RWPE1 (cell line): ENCODE data around the gene MYO10.

Experiments used
- CTCF ChIA-PET: fragments of 350-600 bp; sonication (Branson Sonifier 250); formaldehyde crosslinking; extraction: SDS; loops from one replicate; lab custom pipeline; 2021; lab: Yijun Ruan, JAX
- POLR2A ChIA-PET: fragments of 400-600 bp; formaldehyde crosslinking; extraction: SDS; loops from one replicate; lab custom pipeline; 2020; ENCODE audit warnings: antibody characterized with exemption; ENCODE audit not compliant: low non-redundant PET; lab: Yijun Ruan, JAX
- DNase-seq: peaks from one replicate; pipeline ENCODE4 v3.0.0; 2012; ENCODE audit warnings: low spot score
- H3K27ac ChIP-seq: fragments of 450-650 bp; 2 replicates; pipeline ENCODE4 v1.5.1; 2017
- CTCF ChIP-seq: fragments of 450-650 bp; conservative IDR thresholded peaks from 2 replicates; pipeline ENCODE4 v1.5.1; 2017; ENCODE audit warnings: low read depth, mild to moderate bottlenecking

The MYO10 gene

GRCh38 chr5:16914584-16914983 lies 21.5 kb downstream of the MYO10 start:
- POLR2A ChIA-PET = no interaction called here
- peak overlapping the region; percentile 91 for H3K27ac ChIP-seq
- DNase-seq = no peak
- no peak for TF ChIP-seq CTCF
- CTCF ChIA-PET = interaction anchor here (0.6 to 1.2 kb wide), 3 partner anchors 19 to 275 kb away, joined by 3 to 4 read pairs (median 3); no protein-coding TSS in a partner anchor

- CTCF ChIA-PET = interaction anchor here (1.2 kb wide), 1 partner anchor 276 kb away, joined by 4 read pairs; no protein-coding TSS in a partner anchor
- POLR2A ChIA-PET = no interaction called here
- no peak for TF ChIP-seq CTCF
- peak overlapping the region; percentile 91 for H3K27ac ChIP-seq
- no peak for DNase-seq
Measured at GRCh38 chr5:16914108-16914435, 22.0 kb downstream of the MYO10 start.

- ChIA-PET CTCF (interaction anchor here (1.2 to 1.4 kb wide), 2 partner anchors 122 to 277 kb away, joined by 4 read pairs; no protein-coding TSS in a partner anchor), POLR2A (no interaction called here)
- peak overlapping the region; percentile 91 for H3K27ac ChIP-seq
- no peak for TF ChIP-seq CTCF
- peak; percentile 91 for DNase-seq
Measured at GRCh38 chr5:16913187-16914107, 22.6 kb downstream of the MYO10 start.

- DNase-seq = no peak
- no peak for TF ChIP-seq CTCF
- ChIA-PET CTCF (no interaction called here), POLR2A (no interaction called here)
- peak overlapping the region; percentile 66 for H3K27ac ChIP-seq
Measured at GRCh38 chr5:16912080-16912479, 24.0 kb downstream of the MYO10 start.

GRCh38 chr5:16909464-16909863 lies 26.6 kb downstream of the MYO10 start:
- TF ChIP-seq CTCF = no peak
- CTCF ChIA-PET = interaction anchor here (0.7 kb wide), 1 partner anchor 77 kb away, joined by 3 read pairs; no protein-coding TSS in a partner anchor
- H3K27ac ChIP-seq = no peak overlapping the region
- POLR2A ChIA-PET = no interaction called here
- DNase-seq = no peak

- ChIA-PET POLR2A (no interaction called here), CTCF (no interaction called here)
- no peak for TF ChIP-seq CTCF
- no peak overlapping the region for H3K27ac ChIP-seq
- no peak for DNase-seq
Measured at GRCh38 chr5:16907270-16907669, 28.8 kb downstream of the MYO10 start.
